ENCODE measurements around the gene PDIA2. TPM values are rescaled to one million over a fixed set of nuclear protein-coding genes. Genes with fewer than 3 reads are reported as not detected.

PDIA2 gene
- total RNA-seq: 0.09 and 0.12 TPM in 2 replicates

DNA sequence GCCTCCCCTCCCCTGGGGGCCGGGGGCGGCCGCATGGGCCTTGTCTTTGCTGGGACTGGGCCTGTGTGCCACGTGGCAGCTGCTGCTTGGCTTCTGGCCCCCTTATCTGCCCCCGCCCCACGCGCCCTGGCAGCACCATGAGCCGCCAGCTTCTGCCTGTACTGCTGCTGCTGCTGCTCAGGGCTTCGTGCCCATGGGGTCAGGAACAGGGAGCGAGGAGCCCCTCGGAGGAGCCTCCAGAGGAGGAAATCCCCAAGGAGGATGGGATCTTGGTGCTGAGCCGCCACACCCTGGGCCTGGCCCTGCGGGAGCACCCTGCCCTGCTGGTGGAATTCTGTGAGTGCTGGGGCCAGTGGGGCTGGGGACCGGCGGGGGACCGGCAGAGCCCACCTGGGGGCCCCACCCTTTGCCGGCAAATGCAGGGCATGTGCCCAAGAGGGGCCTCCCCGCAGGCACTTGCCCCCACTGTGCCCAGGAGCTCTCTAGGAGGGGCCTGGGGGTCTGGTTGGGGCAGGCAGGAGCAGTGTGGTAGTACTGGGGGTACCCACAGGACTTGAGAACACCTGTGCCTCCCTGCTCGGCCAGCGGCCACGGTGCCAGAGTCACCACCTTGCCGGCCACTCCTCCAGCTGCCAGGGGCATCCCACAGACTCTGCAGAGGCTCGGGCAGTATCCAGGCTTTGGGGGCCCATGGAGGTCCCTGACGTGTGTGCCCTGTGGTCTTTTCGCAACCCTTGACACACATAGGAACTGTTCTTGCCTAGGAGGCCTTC, at the start of gene PDIA2:
Gene PDIA2 (plus strand): TSS at position 132 of the 773 bp plus-strand sequence. CDS start 6 bp downstream, at position 138.

DNA sequence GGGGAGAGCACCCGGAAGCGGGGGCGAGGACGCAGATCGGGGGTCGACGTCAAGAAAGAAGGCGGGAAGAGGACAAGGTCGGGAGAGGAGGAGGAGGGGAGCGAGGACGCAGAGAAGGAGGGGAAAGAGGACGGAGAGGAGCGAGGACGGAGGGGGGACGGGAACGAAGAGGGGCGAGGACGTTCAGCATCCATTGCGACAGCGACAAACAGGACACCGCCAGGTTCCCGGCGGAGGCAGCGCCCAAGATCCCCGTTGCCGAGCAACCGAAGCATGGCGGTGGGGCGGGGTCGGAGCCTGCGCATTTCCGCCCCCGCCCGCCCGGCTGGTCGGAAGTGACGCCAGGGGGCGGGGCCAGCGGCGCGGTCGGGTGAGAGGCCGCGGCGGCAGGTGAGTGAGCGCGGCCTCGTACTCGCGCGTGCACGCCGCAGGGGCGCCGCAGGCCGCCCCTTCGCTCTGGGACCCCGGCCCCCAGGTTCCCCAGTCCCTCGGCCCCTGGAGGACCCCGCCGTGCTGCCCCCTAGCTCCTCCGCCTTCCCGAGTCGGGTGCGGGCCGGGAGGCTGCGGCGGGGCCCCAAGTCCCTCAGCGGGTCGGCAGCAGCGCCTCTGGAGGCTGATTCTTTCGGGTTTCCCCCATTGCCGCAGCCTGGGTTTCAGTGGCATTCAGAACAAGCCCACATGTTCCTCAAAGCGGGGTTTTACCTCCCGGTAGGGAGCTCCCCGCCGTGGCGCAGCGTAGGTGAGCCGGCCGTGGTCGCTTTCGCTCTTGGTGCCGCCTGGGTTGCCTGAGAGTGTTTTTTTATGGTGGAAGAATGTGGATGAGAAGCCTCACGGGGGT, 48.3 kb upstream of the PDIA2 start, which contains the start of gene FAM234A:
Gene FAM234A (plus strand): TSS at position 354 of the 838 bp plus-strand sequence. CDS start 19,593 bp downstream, outside the sequence.

DNA sequence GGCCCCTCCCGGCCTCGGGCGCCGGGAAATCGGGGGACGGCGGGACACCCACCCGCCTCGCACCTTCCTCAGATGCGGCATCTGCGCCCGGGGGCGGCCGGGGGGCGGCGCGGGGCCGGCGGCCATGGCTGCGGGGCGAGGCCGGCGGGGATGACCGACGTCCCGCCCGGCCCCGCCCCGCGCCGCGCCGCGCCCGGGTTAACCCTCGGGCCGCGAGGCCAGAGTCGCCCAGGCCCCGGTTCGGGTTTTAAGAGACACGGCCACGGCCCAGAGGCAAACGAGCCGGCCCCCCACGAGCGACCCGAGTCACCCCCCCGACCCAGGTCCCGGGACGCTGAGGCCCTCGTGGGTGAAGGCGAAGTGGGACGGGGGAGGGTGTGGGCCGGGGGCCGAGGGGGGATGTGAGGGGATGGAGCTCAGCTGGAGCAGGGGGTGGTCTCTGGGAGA, 7.2 kb upstream of the PDIA2 start, which contains the start of gene RGS11:
Gene RGS11 (minus strand): TSS at position 159 of the 447 bp plus-strand sequence. CDS start 33 bp downstream, at position 126.

GRCh38 chr16:280552-280951, 2.4 kb upstream of the PDIA2 start, which contains the start of gene ARHGDIG:
Gene ARHGDIG (plus strand): TSS chr16:280591. CDS start chr16:280681, 90 bp downstream.

Other genes starting within 250 kb of the PDIA2 start
- gene POLR3K, start 229.6 kb upstream of the PDIA2 start, total RNA-seq: 2.4 and 3.6 TPM in 2 replicates
- gene SNRNP25, start 229.3 kb upstream of the PDIA2 start, total RNA-seq: 21.6 and 22.4 TPM in 2 replicates
- 49.1 and 57.4 TPM in 2 replicates for gene RHBDF1, start 210.5 kb upstream of the PDIA2 start, total RNA-seq
- gene MPG, start 204.9 kb upstream of the PDIA2 start, total RNA-seq: 228 and 320 TPM in 2 replicates
- 8.3 and 27.8 TPM in 2 replicates for gene NPRL3, start 144.5 kb upstream of the PDIA2 start, total RNA-seq
- not detected in 2 replicates for gene HBZ, start 130.5 kb upstream of the PDIA2 start, total RNA-seq
- gene HBM, start 117.2 kb upstream of the PDIA2 start, total RNA-seq: not detected in 2 replicates
- 6.0 TPM in 1 of 2 replicates, not detected in the other for gene HBA2, start 110.3 kb upstream of the PDIA2 start, total RNA-seq
- 1.9 TPM in 1 of 2 replicates, not detected in the other for gene HBA1, start 106.5 kb upstream of the PDIA2 start, total RNA-seq
- gene HBQ1, start 102.7 kb upstream of the PDIA2 start, total RNA-seq: not detected in 2 replicates
- 20.9 and 44.8 TPM in 2 replicates for gene LUC7L, start 53.7 kb upstream of the PDIA2 start, total RNA-seq
- 74.6 and 138 TPM in 2 replicates for gene FAM234A, start 48.3 kb upstream of the PDIA2 start, total RNA-seq
- 0.94 and 3.4 TPM in 2 replicates for gene RGS11, start 7.2 kb upstream of the PDIA2 start, total RNA-seq
- 2.8 TPM in 1 of 2 replicates, not detected in the other for gene ARHGDIG, start 2.6 kb upstream of the PDIA2 start, total RNA-seq
- 17.3 and 18.3 TPM in 2 replicates for gene AXIN1, start 69.6 kb downstream of the PDIA2 start, total RNA-seq
- 86.1 and 88.2 TPM in 2 replicates for gene MRPL28, start 87.4 kb downstream of the PDIA2 start, total RNA-seq
- gene PGAP6, start 98.8 kb downstream of the PDIA2 start, total RNA-seq: 56.3 and 67.3 TPM in 2 replicates
- 169 and 171 TPM in 2 replicates for gene NME4, start 114.0 kb downstream of the PDIA2 start, total RNA-seq
- 16.6 and 19.5 TPM in 2 replicates for gene DECR2, start 118.7 kb downstream of the PDIA2 start, total RNA-seq
- 26.7 and 36.1 TPM in 2 replicates for gene RAB11FIP3, start 142.5 kb downstream of the PDIA2 start, total RNA-seq
- 36.5 and 48.2 TPM in 2 replicates for gene CAPN15, start 244.5 kb downstream of the PDIA2 start, total RNA-seq

All from pericardium fibroblast (primary cell).